ENCODE results near the gene DYSF.

DYSF gene

DNA sequence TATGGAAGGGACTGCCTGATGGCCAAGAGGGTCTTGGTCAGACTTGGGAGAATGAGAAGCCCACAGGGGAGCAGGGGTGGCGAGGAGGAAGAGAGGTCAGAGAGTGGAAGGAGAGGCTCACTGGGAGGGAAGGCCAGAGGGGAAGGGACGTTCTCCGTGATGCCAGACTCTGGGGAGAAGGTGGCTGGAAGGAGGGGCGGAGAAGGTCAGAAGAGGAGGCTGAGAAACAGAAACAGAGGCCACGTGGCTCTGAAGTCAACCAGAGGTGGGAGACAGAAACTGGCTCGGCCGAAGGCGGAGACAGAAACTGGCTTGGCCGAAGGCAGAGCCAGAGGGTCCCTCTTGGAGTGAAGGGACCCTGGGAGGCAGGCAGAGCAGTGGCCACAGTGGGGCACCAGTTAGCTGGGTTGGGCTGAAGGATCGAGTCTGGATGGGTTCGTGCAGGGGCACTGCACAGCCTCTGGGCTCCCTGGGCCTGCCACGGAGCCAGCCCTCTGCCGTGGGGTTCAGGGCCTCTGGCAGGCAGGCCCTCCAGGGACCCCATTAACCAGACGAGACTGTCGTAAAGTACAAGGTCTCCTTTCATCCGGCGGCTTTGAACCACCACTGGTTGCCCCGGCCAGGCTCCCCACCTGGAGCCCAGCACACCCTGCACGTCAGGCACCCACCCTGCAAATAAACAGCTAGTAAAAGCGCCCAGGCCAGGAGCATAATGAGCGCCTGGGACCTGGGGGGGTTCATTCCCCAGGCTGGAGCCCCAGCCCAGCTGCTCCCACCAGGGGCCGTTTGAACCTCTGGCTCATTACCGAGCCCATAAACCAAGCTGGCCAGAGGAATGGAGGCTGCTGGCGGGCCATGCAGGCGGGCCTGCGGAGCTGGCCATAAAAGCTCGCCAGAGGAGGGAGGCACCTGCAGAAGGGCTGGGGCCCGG, 218.8 kb downstream of the DYSF start:
- Histone ChIP-seq H3K9me3 (ENCODE audit: control insufficient read depth, insufficient read depth, low read length) (no peaks in the 10 kb centered on the region), H3K4me3 (ENCODE audit: low read length) (no peak overlapping the region), H3K36me3 (ENCODE audit: control insufficient read depth, insufficient read depth, low read length) (peaks cover 2% of the 10 kb centered on the region; the same call in 1 of the 2 replicates), H3K4me1 (ENCODE audit: control insufficient read depth, insufficient read depth, low read length) (no peaks in the 10 kb centered on the region), H3K27me3 (ENCODE audit: control insufficient read depth, insufficient read depth, low read length) (no peaks in the 10 kb centered on the region), H3K27ac (ENCODE audit: low read length) (no peak overlapping the region)
- no peak for DNase-seq (ENCODE audit: low read depth, low spot score)
- no CpG with 5 or more reads among the region's 28 CpGs for WGBS (ENCODE audit: insufficient coverage, insufficient read length)

DNA sequence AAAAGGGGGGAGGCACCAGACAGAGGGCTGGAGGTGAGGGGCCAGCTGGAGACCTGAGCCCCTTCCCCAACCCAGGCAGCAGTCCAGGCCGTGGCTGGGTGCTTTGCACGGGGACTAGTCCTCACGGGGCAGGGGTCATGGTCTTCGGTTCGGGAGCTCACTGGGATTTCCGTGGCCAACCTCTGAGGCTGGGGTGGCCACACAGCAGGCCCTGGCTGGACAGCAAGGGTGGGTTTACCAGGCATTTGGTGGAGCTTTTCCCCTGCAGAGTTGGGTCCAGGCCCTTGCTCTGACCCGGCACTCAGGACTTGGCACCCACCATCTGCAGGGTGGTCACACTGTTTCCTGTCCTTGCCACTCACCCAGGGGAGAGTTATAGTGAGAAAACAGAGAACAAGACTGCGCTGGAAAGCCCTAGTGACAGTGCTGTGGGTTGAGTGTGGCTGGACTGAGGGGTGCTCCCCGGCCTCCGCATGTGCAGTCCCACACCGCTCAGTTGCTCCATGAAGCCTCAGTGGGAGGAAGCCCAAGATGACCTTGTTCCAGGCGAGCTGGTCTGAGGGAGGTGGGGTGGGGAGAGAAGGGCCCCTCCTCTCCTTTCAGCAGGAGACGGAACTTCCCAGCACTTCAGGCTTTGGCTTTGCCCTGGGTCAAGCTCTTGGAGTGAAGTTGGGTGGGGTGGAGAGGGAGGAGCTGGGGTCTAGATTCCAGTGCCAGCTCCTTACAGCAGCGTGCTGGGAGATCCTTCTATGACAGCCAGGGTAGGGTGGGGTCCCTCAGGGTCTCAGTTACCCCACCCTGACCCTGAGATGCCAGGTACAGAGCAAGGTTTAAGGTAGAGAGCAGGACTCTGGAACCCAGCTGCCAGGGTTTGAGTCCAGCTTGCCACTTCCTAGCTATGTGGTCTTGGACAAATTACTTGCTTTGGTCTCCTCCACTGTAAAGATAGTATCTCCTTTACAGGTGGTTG, 219.8 kb downstream of the DYSF start:
- Histone ChIP-seq H3K27ac (ENCODE audit: low read length) (no peak overlapping the region), H3K27me3 (ENCODE audit: control insufficient read depth, insufficient read depth, low read length) (no peaks in the 10 kb centered on the region), H3K36me3 (ENCODE audit: control insufficient read depth, insufficient read depth, low read length) (peaks cover 2% of the 10 kb centered on the region; the same call in 1 of the 2 replicates), H3K9me3 (ENCODE audit: control insufficient read depth, insufficient read depth, low read length) (no peaks in the 10 kb centered on the region), H3K4me3 (ENCODE audit: low read length) (no peak overlapping the region), H3K4me1 (ENCODE audit: control insufficient read depth, insufficient read depth, low read length) (no peaks in the 10 kb centered on the region)
- WGBS (ENCODE audit: insufficient coverage, insufficient read length), result no CpG with 5 or more reads among the region's 14 CpGs
- no peak for DNase-seq (ENCODE audit: low read depth, low spot score)

DNA sequence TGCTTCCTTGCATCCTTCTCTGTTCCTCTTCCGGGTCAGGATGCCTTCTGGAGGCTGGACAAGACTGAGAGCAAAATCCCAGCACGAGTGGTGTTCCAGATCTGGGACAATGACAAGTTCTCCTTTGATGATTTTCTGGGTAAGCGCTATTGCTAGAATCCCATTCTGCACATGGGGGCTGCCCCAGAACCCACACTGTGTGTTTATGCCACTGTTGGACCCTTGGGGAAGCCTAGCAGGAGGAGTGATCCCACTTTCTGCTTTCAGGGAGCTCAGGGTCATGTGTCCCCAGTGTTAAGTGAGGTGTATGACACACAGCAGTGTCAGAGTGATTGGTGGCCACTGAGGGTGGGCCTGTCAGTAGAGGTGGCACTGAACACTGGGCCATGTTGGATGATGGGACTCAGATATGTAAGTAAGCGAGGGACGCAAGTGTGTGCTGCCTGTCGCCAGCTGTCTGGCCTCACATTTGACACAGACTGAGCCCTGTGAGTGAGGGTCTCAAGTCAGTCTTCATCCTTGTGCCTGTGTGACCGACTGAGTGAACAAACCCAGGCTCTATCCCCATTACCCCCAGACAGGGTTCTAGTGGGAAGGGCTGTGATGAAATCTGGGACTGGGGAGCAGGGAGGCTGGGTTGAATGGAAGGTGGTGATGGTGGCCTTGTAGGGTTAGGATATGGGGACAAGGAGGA, 220.9 kb downstream of the DYSF start:
- DNase-seq (ENCODE audit: low read depth, low spot score), result no peak
- no CpG with 5 or more reads among the region's 7 CpGs for WGBS (ENCODE audit: insufficient coverage, insufficient read length)
- Histone ChIP-seq H3K4me1 (ENCODE audit: control insufficient read depth, insufficient read depth, low read length) (no peaks in the 10 kb centered on the region), H3K4me3 (ENCODE audit: low read length) (no peak overlapping the region), H3K36me3 (ENCODE audit: control insufficient read depth, insufficient read depth, low read length) (peaks cover 2% of the 10 kb centered on the region; the same call in 1 of the 2 replicates), H3K27ac (ENCODE audit: low read length) (no peak overlapping the region), H3K27me3 (ENCODE audit: control insufficient read depth, insufficient read depth, low read length) (no peaks in the 10 kb centered on the region), H3K9me3 (ENCODE audit: control insufficient read depth, insufficient read depth, low read length) (no peaks in the 10 kb centered on the region)

DNA sequence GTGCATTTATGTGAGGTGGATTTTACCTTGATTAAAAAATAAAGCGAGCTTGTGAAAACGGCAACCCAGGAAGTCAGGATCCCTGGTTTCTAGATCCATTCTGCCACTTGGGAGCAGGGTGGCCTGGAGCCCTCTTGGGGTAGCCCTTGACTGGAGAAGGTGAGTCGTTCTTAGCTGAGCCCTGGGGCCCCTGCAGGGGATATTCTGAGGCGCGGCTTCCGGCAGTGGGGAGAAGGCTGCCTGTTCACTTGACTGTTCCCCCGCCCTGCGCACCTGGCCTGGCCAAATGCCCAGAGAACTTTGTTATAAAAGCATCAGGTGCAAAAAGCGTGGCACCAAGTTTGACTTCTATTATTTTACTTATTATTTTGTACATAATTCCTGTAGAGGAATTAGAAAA, 221.9 kb downstream of the DYSF start:
- Histone ChIP-seq H3K4me1 (ENCODE audit: control insufficient read depth, insufficient read depth, low read length) (no peaks in the 10 kb centered on the region), H3K4me3 (ENCODE audit: low read length) (no peak overlapping the region), H3K9me3 (ENCODE audit: control insufficient read depth, insufficient read depth, low read length) (no peaks in the 10 kb centered on the region), H3K27ac (ENCODE audit: low read length) (no peak overlapping the region), H3K36me3 (ENCODE audit: control insufficient read depth, insufficient read depth, low read length) (no peaks in the 10 kb centered on the region), H3K27me3 (ENCODE audit: control insufficient read depth, insufficient read depth, low read length) (no peaks in the 10 kb centered on the region)
- DNase-seq (ENCODE audit: low read depth, low spot score), result no peak
- no CpG with 5 or more reads among the region's 9 CpGs for WGBS (ENCODE audit: insufficient coverage, insufficient read length)

DNA sequence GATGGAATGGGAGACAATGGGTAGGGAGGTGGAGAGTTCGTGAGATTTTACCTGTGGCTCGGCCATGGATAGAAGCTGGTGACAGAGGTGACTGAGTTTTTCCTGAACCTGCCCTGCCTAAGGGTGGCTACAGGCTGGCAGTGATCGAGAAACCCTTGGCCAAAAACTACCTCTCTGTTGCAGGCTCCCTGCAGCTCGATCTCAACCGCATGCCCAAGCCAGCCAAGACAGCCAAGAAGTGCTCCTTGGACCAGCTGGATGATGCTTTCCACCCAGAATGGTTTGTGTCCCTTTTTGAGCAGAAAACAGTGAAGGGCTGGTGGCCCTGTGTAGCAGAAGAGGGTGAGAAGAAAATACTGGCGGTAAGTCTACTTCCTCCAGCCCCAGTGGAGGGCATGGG, 225.5 kb downstream of the DYSF start:
- no peaks in the 10 kb centered on the region for H3K4me1 ChIP-seq (ENCODE audit: control insufficient read depth, insufficient read depth, low read length)
- H3K4me3 ChIP-seq (ENCODE audit: low read length), result no peak overlapping the region
- no peaks in the 10 kb centered on the region for H3K36me3 ChIP-seq (ENCODE audit: control insufficient read depth, insufficient read depth, low read length)
- no peak overlapping the region for H3K27ac ChIP-seq (ENCODE audit: low read length)
- no peaks in the 10 kb centered on the region for H3K27me3 ChIP-seq (ENCODE audit: control insufficient read depth, insufficient read depth, low read length)
- DNase-seq (ENCODE audit: low read depth, low spot score), result no peak
- no CpG with 5 or more reads among the region's 6 CpGs for WGBS (ENCODE audit: insufficient coverage, insufficient read length)
- H3K9me3 ChIP-seq (ENCODE audit: control insufficient read depth, insufficient read depth, low read length), result no peaks in the 10 kb centered on the region

DNA sequence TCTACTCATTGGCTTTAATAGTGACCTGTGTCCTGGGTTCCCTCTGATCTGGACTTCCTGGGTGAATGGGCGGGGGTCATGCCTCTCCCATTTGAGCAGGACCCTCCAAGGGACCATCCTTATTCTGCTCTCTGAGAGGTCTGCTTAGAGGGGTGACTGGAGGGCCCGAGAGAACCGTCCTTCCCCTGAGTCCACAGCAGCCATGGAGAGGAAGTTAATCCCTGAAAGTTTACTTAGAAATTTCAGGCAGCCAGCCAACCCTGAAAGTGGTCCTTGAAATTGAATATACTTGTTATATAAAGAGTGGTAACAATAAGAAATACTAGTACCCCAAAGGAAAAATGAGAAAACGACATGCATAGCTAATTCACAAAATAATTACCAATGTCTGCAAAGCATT, 226.1 kb downstream of the DYSF start:
- H3K4me3 ChIP-seq (ENCODE audit: low read length), result no peak overlapping the region
- no peak for DNase-seq (ENCODE audit: low read depth, low spot score)
- H3K36me3 ChIP-seq (ENCODE audit: control insufficient read depth, insufficient read depth, low read length), result no peaks in the 10 kb centered on the region
- H3K9me3 ChIP-seq (ENCODE audit: control insufficient read depth, insufficient read depth, low read length), result no peaks in the 10 kb centered on the region
- no CpG with 5 or more reads among the region's 4 CpGs for WGBS (ENCODE audit: insufficient coverage, insufficient read length)
- H3K27me3 ChIP-seq (ENCODE audit: control insufficient read depth, insufficient read depth, low read length), result no peaks in the 10 kb centered on the region
- H3K27ac ChIP-seq (ENCODE audit: low read length), result no peak overlapping the region
- H3K4me1 ChIP-seq (ENCODE audit: control insufficient read depth, insufficient read depth, low read length), result no peaks in the 10 kb centered on the region

DNA sequence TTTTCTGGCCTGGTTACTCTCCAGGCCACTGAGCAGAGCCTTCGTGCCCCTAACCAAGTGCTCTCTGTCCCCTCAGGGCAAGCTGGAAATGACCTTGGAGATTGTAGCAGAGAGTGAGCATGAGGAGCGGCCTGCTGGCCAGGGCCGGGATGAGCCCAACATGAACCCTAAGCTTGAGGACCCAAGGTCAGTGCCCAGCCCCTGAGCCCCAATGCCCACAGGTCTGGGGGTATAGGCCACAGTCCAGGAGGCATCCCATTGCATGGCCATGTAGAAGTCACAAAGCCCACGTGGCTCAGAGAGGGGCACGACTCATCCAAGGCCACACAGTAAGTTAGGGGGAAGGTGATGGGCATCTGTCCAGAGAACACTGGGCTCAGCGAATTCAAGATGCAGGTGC, 227.6 kb downstream of the DYSF start:
- no peaks in the 10 kb centered on the region for H3K27me3 ChIP-seq (ENCODE audit: control insufficient read depth, insufficient read depth, low read length)
- WGBS (ENCODE audit: insufficient coverage, insufficient read length), result no CpG with 5 or more reads among the region's 6 CpGs
- H3K9me3 ChIP-seq (ENCODE audit: control insufficient read depth, insufficient read depth, low read length), result no peaks in the 10 kb centered on the region

DNA sequence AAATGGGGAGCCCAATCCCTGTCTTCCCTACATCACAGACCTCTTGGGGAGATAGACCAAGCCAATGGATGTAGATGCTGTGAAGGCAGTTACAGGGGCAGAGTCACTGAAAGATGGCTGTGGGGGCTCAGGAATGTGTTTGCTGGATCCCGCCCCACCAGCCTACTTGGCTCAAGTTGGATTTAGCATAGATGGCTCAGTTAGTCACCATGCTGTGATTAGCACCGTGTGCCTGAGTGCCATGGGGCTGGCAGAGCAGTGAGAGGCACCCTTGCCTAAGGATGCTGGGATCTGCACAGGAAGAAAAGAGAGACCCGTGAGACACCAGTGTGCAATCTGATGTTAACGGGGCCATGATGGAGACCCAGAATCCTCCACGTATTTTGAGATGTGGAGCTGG, 228.3 kb downstream of the DYSF start:
- Histone ChIP-seq H3K36me3 (ENCODE audit: control insufficient read depth, insufficient read depth, low read length) (no peaks in the 10 kb centered on the region), H3K27me3 (ENCODE audit: control insufficient read depth, insufficient read depth, low read length) (no peaks in the 10 kb centered on the region), H3K9me3 (ENCODE audit: control insufficient read depth, insufficient read depth, low read length) (no peaks in the 10 kb centered on the region), H3K4me3 (ENCODE audit: low read length) (no peak overlapping the region), H3K27ac (ENCODE audit: low read length) (no peak overlapping the region), H3K4me1 (ENCODE audit: control insufficient read depth, insufficient read depth, low read length) (no peaks in the 10 kb centered on the region)
- no peak for DNase-seq (ENCODE audit: low read depth, low spot score)
- WGBS (ENCODE audit: insufficient coverage, insufficient read length), result no CpG with 5 or more reads among the region's 5 CpGs

More for the DNA sequence above, 227.6 kb downstream of the DYSF start:
- Histone ChIP-seq H3K27ac (ENCODE audit: low read length) (no peak overlapping the region), H3K4me3 (ENCODE audit: low read length) (no peak overlapping the region), H3K36me3 (ENCODE audit: control insufficient read depth, insufficient read depth, low read length) (no peaks in the 10 kb centered on the region), H3K4me1 (ENCODE audit: control insufficient read depth, insufficient read depth, low read length) (no peaks in the 10 kb centered on the region)
- DNase-seq (ENCODE audit: low read depth, low spot score), result no peak

DNA sequence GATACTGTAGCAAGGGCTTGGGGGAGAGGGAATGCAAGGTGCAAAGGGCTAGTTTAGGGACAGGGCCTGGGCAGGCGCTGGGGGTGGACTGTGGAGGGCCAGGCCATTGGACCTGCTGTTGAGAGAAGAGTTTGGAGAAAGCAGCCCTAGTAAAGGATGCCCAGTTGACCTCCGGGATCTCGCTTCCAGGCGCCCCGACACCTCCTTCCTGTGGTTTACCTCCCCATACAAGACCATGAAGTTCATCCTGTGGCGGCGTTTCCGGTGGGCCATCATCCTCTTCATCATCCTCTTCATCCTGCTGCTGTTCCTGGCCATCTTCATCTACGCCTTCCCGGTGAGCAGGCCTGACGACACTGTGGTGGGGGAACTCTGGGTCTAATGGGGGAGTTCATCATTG, 229.0 kb downstream of the DYSF start:
- Histone ChIP-seq H3K27ac (ENCODE audit: low read length) (no peak overlapping the region), H3K9me3 (ENCODE audit: control insufficient read depth, insufficient read depth, low read length) (no peaks in the 10 kb centered on the region), H3K27me3 (ENCODE audit: control insufficient read depth, insufficient read depth, low read length) (no peaks in the 10 kb centered on the region), H3K4me3 (ENCODE audit: low read length) (no peak overlapping the region), H3K4me1 (ENCODE audit: control insufficient read depth, insufficient read depth, low read length) (no peaks in the 10 kb centered on the region), H3K36me3 (ENCODE audit: control insufficient read depth, insufficient read depth, low read length) (no peaks in the 10 kb centered on the region)
- no CpG with 5 or more reads among the region's 11 CpGs for WGBS (ENCODE audit: insufficient coverage, insufficient read length)
- DNase-seq (ENCODE audit: low read depth, low spot score), result no peak

DNA sequence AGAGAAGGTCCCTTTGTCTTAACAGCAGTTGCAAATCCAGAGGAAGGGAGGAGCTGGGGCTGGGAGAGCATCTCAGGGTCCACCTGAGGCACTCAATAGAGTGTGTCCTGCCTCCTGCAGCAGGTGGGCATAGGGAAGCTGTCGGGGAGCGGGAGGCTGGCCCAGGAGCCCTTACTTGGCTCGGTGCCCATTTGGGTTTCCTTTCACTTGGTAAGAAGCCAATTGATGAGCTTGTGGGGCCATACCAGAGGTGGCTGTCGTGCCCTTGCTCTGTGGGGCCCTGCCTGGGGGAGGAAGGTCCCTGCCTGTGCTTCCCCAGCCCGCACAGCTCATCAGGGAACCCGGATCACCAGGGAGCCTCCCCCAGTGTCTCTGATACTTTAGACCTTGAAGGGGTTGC, 229.7 kb downstream of the DYSF start:
- H3K9me3 ChIP-seq (ENCODE audit: control insufficient read depth, insufficient read depth, low read length), result no peaks in the 10 kb centered on the region
- no peaks in the 10 kb centered on the region for H3K27me3 ChIP-seq (ENCODE audit: control insufficient read depth, insufficient read depth, low read length)
- no peaks in the 10 kb centered on the region for H3K36me3 ChIP-seq (ENCODE audit: control insufficient read depth, insufficient read depth, low read length)
- no peaks in the 10 kb centered on the region for H3K4me1 ChIP-seq (ENCODE audit: control insufficient read depth, insufficient read depth, low read length)
- DNase-seq (ENCODE audit: low read depth, low spot score), result no peak
- no peak overlapping the region for H3K27ac ChIP-seq (ENCODE audit: low read length)
- WGBS (ENCODE audit: insufficient coverage, insufficient read length), result no CpG with 5 or more reads among the region's 6 CpGs
- no peak overlapping the region for H3K4me3 ChIP-seq (ENCODE audit: low read length)

Measured in iPS DF 6.9 (cell line).